Panc1 (cell line): Measurements from ENCODE around the gene GDAP1L1. TPM values are rescaled to one million over a fixed set of nuclear protein-coding genes. Genes with fewer than 3 reads are reported as not detected.
A peak's percentile ranks its signal among the peaks of the same experiment; 100 is the strongest.

Experiments
- ATAC-seq: fragments of 200-7000 bp; cut with Tn5 transposase; 2 replicates; pipeline ENCODE4 v1.9.1; 2020; ENCODE audit warnings: mild to moderate bottlenecking, moderate library complexity
- BruUV-seq: library from RNA; stranded (reverse); fragments of 400-500 nt; replicated peaks from 2 replicates; lab custom pipeline; 2021; lab: Mats Ljungman, UMichigan
- CTCF ChIA-PET: fragments of 300-600 bp; sonication (Branson Sonifier 250); formaldehyde crosslinking; loops from one replicate; lab custom pipeline; 2022; ENCODE audit warnings: antibody characterized with exemption; lab: Charles Lee
- POLR2A ChIA-PET: fragments of 300-600 bp; sonication (Branson Sonifier 250); formaldehyde crosslinking; loops from one replicate; lab custom pipeline; 2022; ENCODE audit warnings: antibody characterized with exemption; lab: Charles Lee
- DNase-seq: peaks from one replicate; pipeline ENCODE4 v3.0.0-alpha.2; 2010; ENCODE audit warnings: low read depth, low spot score
- H3K27ac ChIP-seq: 2 replicates; pipeline ENCODE4 v1.5.1; 2011; ENCODE audit warnings: mild to moderate bottlenecking, low read length, inconsistent platforms
- H3K27me3 ChIP-seq: fragments of 200-500 bp; sonication (Bioruptor generic); 2 replicates; pipeline ENCODE4 v1.6.0; 2014; ENCODE audit warnings: low read length, inconsistent platforms; ENCODE audit not compliant: control insufficient read depth, insufficient read depth
- H3K36me3 ChIP-seq: fragments of 200-500 bp; sonication (Bioruptor generic); 2 replicates; pipeline ENCODE4 v1.5.1; 2014; ENCODE audit warnings: inconsistent platforms, mild to moderate bottlenecking, low read length, moderate library complexity; ENCODE audit not compliant: control insufficient read depth, insufficient read depth
- H3K4me1 ChIP-seq: 2 replicates; pipeline ENCODE4 v1.5.1; 2011; ENCODE audit warnings: inconsistent platforms, mild to moderate bottlenecking, low read length, moderate library complexity; ENCODE audit not compliant: control insufficient read depth, insufficient read depth
- H3K4me3 ChIP-seq, 2 experiments: 2 replicates each; pipeline ENCODE4 v1.5.1; 2011 to 2012; ENCODE audit warnings: low read depth in 2 of 2, low read length in 2 of 2, mild to moderate bottlenecking in 2 of 2, inconsistent platforms in 1 of 2, moderate library complexity in 1 of 2
- H3K9me3 ChIP-seq: fragments of 200-500 bp; sonication (Bioruptor generic); 2 replicates; pipeline ENCODE4 v1.5.1; 2014; ENCODE audit warnings: low read depth, mild to moderate bottlenecking, inconsistent platforms, low read length, moderate library complexity; ENCODE audit not compliant: control insufficient read depth, insufficient read depth
- CTCF ChIP-seq: fragments of 450-650 bp; IDR thresholded peaks from 2 replicates; pipeline ENCODE4 v1.5.1; 2017; ENCODE audit warnings: mild to moderate bottlenecking
- POLR2AphosphoS5 ChIP-seq: IDR thresholded peaks from 2 replicates; pipeline ENCODE4 v1.6.1; 2012; ENCODE audit warnings: mild to moderate bottlenecking, low read depth, low read length, moderate library complexity
- REST ChIP-seq, 2 experiments: IDR thresholded peaks; 2 replicates each; pipeline ENCODE4 v1.6.1; 2011 to 2012; ENCODE audit warnings: low read depth in 2 of 2, control low read depth in 1 of 2, low read length in 1 of 2, mild to moderate bottlenecking in 1 of 2, moderate library complexity in 1 of 2; ENCODE audit not compliant: insufficient read depth in 1 of 2
- SIN3A ChIP-seq: IDR thresholded peaks from 2 replicates; pipeline ENCODE4 v1.6.1; 2012; ENCODE audit warnings: low read depth, mild to moderate bottlenecking, low read length, moderate library complexity, borderline replicate concordance; ENCODE audit not compliant: insufficient read depth
- TCF7L2 ChIP-seq: IDR thresholded peaks from 2 replicates; pipeline ENCODE4 v1.6.1; 2011; ENCODE audit warnings: mild to moderate bottlenecking, low read depth, low read length, inconsistent platforms
- in situ Hi-C: cut with HindIII; loops from 2 replicates; pipeline ENCODE4 v1.10.0; 2016; ENCODE audit warnings: low sequenced_read_pairs, low pct_unique_long_range_greater_than_20kb
- intact Hi-C: fragments of 100-400 bp; cut with micrococcal nuclease; formaldehyde crosslinking; loops from one replicate; pipeline ENCODE4 v1.10.0; 2022; ENCODE audit not compliant: unreplicated experiment
- total RNA-seq: library from RNA; stranded (reverse); gene quantifications from one replicate; pipeline ENCODE4 v1.2.1, GENCODE V29; 2021; ENCODE audit not compliant: unreplicated experiment

The GDAP1L1 gene
- total RNA-seq, 1 experiment from 2014 or later: not detected

- intact Hi-C loops: no loop called here
- Histone ChIP-seq H3K9me3 (no peaks in the 10 kb centered on the region), H3K27me3 (no peaks in the 10 kb centered on the region), H3K27ac (peak overlapping the region; percentile 93), H3K36me3 (peaks cover 7% of the 10 kb centered on the region), H3K4me3 (peak overlapping the region; percentile 74 to 100), H3K4me1 (peaks cover 47% of the 10 kb centered on the region)
- ATAC-seq (no peak), DNase-seq (no peak)
- BruUV-seq: no TSS peak
- TF ChIP-seq SIN3A (no peak), CTCF (no peak), TCF7L2 (no peak), REST (IDR thresholded peaks at IDR 0.05; ENCODE audit: insufficient read depth in 1 of 2, low read depth in 2 of 2, low read length in 1 of 2) (no peak), POLR2AphosphoS5 (no peak)
- ChIA-PET CTCF (interaction anchor here (0.6 kb wide), 1 partner anchor 182 kb away, joined by 5 read pairs; no protein-coding TSS in a partner anchor), POLR2A (interaction anchor here (0.6 kb wide), 2 partner anchors 129 to 379 kb away, joined by 3 to 5 read pairs; no protein-coding TSS in a partner anchor)
- in situ Hi-C loops: no loop called here
Observed at GRCh38 chr20:44208165-44208564, 38.9 kb upstream of the GDAP1L1 start.

GRCh38 chr20:44208770-44209169 is 38.3 kb upstream of the GDAP1L1 start:
- no TSS peak for BruUV-seq
- ChIA-PET POLR2A (no interaction called here), CTCF (no interaction called here)
- peak overlapping the region; percentile 93 for H3K27ac ChIP-seq
- ATAC-seq (no peak), DNase-seq (no peak)
- no peaks in the 10 kb centered on the region for H3K9me3 ChIP-seq
- no peak for TF ChIP-seq POLR2AphosphoS5
- H3K4me1 ChIP-seq: peaks cover 44% of the 10 kb centered on the region
- peak overlapping the region; percentile 74 to 100 for H3K4me3 ChIP-seq
- H3K27me3 ChIP-seq: no peaks in the 10 kb centered on the region
- intact Hi-C loops: no loop called here
- H3K36me3 ChIP-seq: peaks cover 7% of the 10 kb centered on the region
- in situ Hi-C loops: no loop called here

GRCh38 chr20:44209686-44210405 is 37.3 kb upstream of the GDAP1L1 start:
- in situ Hi-C loops (no loop called here), intact Hi-C loops (loop anchor here (10.0 kb wide), 1 partner anchor 395 kb away; no protein-coding TSS in a partner anchor)
- DNase-seq: no peak
- BruUV-seq: no TSS peak
- ChIA-PET CTCF (no interaction called here), POLR2A (no interaction called here)
- peak overlapping the region; percentile 93 for H3K27ac ChIP-seq
- peaks cover 7% of the 10 kb centered on the region; the same call in 1 of the 2 replicates for H3K36me3 ChIP-seq
- H3K4me3 ChIP-seq: peak overlapping the region; percentile 74 to 100
- no peaks in the 10 kb centered on the region for H3K27me3 ChIP-seq
- H3K9me3 ChIP-seq: no peaks in the 10 kb centered on the region
- ATAC-seq: peak; percentile 6
- TF ChIP-seq POLR2AphosphoS5 (no peak), SIN3A (no peak), CTCF (no peak), REST (IDR thresholded peaks at IDR 0.05; ENCODE audit: insufficient read depth in 1 of 2, low read depth in 2 of 2, low read length in 1 of 2) (peak; percentile 59 to 74; a peak in 3 of 4 replicates), TCF7L2 (no peak)
- H3K4me1 ChIP-seq: peaks cover 34% of the 10 kb centered on the region
